ENCODE results near the gene CLCN6. TPM values are rescaled to one million over a fixed set of nuclear protein-coding genes. Genes with fewer than 3 reads are reported as not detected.

CLCN6 gene
- total RNA-seq, 1 donor from 2014 or later, result 30.4 TPM

DNA sequence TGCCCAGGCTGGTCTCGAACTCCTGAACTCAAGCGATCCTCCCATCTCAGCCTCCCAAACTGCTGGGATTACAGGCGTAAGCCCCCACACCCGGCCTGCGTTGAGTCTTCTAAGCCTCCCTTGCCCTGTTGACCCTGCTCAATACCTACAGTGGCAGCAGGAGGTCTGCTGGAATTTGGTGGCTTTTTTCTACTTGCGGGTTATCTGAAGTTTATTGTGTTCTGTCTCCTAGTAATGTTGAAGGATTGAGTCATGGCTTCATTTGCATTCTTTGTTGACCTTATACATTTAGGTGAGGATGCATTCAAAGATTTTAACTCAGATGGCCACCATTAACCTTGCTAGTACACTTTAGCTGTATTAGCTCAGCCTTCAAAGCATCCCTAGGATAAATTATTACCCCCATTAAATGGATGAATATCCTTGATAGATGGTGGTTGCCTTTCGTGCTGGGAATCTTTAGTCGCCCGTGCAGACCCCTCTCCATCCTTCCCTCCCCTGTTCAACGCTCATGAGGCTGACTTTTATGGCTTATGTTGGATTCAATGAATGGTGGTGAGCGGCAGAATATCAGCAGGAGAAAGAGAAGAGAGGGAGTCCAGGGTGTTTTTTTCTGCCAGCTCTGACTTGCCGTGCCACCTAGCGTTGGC is 62.5 kb downstream of the CLCN6 start:
- H3K4me1 Mint-ChIP-seq (ENCODE audit: unreplicated experiment), result no peaks in the 10 kb centered on the region
- peaks cover 21% of the 10 kb centered on the region for H3K27me3 Mint-ChIP-seq (ENCODE audit: unreplicated experiment)
- DNase-seq (ENCODE audit: extremely low spot score, unreplicated experiment), result no peak
- TF ChIP-seq, protein P1, sequence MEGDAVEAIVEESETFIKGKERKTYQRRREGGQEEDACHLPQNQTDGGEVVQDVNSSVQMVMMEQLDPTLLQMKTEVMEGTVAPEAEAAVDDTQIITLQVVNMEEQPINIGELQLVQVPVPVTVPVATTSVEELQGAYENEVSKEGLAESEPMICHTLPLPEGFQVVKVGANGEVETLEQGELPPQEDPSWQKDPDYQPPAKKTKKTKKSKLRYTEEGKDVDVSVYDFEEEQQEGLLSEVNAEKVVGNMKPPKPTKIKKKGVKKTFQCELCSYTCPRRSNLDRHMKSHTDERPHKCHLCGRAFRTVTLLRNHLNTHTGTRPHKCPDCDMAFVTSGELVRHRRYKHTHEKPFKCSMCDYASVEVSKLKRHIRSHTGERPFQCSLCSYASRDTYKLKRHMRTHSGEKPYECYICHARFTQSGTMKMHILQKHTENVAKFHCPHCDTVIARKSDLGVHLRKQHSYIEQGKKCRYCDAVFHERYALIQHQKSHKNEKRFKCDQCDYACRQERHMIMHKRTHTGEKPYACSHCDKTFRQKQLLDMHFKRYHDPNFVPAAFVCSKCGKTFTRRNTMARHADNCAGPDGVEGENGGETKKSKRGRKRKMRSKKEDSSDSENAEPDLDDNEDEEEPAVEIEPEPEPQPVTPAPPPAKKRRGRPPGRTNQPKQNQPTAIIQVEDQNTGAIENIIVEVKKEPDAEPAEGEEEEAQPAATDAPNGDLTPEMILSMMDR (IDR thresholded peaks at IDR 0.05), result no peak
- H3K36me3 Mint-ChIP-seq (ENCODE audit: unreplicated experiment), result no peaks in the 10 kb centered on the region
- no peak overlapping the region for H3K4me3 Mint-ChIP-seq (ENCODE audit: unreplicated experiment)
- H3K27ac Mint-ChIP-seq (ENCODE audit: unreplicated experiment), result no peak overlapping the region
- H3K9me3 Mint-ChIP-seq (ENCODE audit: unreplicated experiment), result no peaks in the 10 kb centered on the region

DNA sequence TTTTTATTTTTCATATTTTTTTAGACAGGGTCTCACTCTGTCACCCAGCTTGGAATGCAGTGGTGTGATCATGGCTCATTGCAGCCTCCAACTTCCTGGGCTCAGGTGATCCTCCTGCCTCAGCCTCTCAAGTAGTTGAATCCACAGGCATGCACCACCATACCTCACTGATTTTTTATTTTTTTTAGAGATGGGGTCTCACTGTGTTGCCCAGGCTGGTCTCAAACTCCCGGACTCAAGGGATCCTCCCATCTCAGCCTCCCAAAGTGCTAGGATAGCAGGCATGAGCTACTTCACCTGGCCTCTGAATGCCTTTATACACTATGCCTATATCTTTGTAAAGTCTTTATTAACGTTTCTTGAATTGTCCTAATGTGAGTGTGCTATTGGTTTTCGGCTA is 63.1 kb downstream of the CLCN6 start:
- TF ChIP-seq, protein P1 (IDR thresholded peaks at IDR 0.05), result no peak
- Mint-ChIP-seq H3K9me3 (ENCODE audit: unreplicated experiment) (no peaks in the 10 kb centered on the region), H3K36me3 (ENCODE audit: unreplicated experiment) (no peaks in the 10 kb centered on the region), H3K4me3 (ENCODE audit: unreplicated experiment) (no peak overlapping the region), H3K27ac (ENCODE audit: unreplicated experiment) (no peak overlapping the region), H3K4me1 (ENCODE audit: unreplicated experiment) (no peaks in the 10 kb centered on the region), H3K27me3 (ENCODE audit: unreplicated experiment) (peaks cover 25% of the 10 kb centered on the region)
- no peak for DNase-seq (ENCODE audit: extremely low spot score, unreplicated experiment)

DNA sequence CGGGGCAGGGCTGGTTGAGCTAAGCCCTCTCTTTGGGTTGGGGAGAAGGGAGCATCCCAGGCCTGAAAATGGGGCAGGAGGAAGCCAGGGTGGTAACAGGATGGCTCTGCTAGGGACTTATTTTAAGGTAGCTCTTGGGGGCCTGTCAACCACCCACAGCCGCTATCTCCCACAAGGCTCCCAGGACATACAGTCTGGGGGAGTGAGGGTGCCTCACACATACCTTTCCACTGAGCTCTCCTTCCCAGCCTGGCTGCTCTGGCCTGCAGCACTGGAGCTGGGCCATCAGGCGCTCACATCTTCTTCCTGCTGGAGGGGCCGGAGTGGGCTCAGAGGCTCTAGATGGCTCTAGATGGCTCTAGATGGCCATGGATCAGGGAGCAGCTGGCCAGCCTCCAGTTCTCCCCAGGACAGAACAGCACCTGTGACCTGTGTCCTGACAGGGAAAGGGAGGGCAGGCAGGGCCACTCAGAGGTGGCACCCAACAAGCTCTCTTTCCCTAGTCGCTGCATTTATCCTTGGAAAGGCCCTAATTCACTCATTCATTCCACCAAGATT is 63.7 kb downstream of the CLCN6 start:
- H3K4me3 Mint-ChIP-seq (ENCODE audit: unreplicated experiment), result no peak overlapping the region
- H3K27me3 Mint-ChIP-seq (ENCODE audit: unreplicated experiment), result peaks cover 23% of the 10 kb centered on the region
- no peaks in the 10 kb centered on the region for H3K4me1 Mint-ChIP-seq (ENCODE audit: unreplicated experiment)
- TF ChIP-seq, protein P1 (IDR thresholded peaks at IDR 0.05), result no peak
- no peak for DNase-seq (ENCODE audit: extremely low spot score, unreplicated experiment)
- no peak overlapping the region for H3K27ac Mint-ChIP-seq (ENCODE audit: unreplicated experiment)
- no peaks in the 10 kb centered on the region for H3K36me3 Mint-ChIP-seq (ENCODE audit: unreplicated experiment)
- H3K9me3 Mint-ChIP-seq (ENCODE audit: unreplicated experiment), result no peaks in the 10 kb centered on the region

DNA sequence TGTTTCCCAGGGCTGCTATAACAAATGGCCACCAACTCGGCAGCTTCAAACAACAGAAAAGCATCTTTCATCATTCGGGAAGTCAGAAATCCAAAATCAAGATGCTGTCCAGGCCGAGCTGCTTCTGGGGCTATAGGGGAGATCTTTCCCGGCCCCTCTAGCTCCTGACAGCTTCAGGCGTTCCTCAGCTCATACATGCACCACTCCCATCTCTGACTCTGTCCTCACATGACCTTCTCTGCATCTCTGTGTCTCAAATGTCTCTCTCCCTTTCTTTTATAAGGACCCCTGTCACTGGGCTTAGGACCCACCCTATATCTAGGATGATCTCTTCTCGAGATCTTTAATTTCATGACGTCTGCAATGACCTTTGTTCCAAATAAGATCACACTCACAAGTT is 66.6 kb downstream of the CLCN6 start:
- Mint-ChIP-seq H3K27ac (ENCODE audit: unreplicated experiment) (no peak overlapping the region), H3K27me3 (ENCODE audit: unreplicated experiment) (peaks cover 27% of the 10 kb centered on the region), H3K9me3 (ENCODE audit: unreplicated experiment) (no peaks in the 10 kb centered on the region), H3K4me1 (ENCODE audit: unreplicated experiment) (no peaks in the 10 kb centered on the region), H3K4me3 (ENCODE audit: unreplicated experiment) (no peak overlapping the region), H3K36me3 (ENCODE audit: unreplicated experiment) (no peaks in the 10 kb centered on the region)
- DNase-seq (ENCODE audit: extremely low spot score, unreplicated experiment), result no peak
- TF ChIP-seq, protein P1 (IDR thresholded peaks at IDR 0.05), result no peak

DNA sequence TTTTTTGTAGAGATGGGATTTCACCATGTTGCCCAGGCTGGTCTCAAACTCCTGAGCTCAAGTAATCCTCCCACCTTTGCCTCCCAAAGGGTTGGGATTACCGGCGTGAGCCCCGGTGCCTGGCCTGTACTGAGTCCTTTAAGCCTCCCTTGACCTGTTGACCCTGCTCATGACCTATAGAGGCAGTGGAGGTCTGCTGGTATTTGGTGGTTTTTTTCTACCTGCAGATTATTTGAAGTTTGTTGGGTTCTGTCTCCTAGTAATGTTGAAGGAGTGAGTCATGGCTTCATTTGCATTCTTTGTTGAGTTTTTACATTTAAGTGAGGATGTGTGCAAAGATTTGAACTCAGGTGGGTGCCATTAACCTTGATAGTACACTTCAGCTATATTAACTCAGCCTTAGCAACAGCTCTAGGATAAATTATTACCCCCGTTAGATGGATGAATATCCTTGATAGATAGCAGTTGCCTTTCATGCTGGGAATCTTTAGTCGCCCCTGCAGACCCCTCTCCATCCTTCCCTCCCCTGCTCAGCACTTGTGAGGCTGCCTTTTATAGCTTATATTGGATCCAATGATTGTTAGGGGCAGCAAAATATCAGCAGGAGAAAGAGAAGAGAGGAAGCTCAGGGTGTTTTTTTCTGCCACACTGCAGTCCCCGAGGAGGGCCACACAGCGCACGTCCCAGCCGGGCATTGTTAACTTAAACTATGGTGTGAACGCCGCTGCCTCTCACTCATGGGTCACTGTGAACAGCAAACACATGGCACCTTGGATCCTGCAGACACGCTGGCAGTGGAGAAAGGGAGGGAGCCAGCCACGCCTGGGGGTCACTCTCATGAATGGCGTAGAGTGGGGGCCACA is 67.6 kb downstream of the CLCN6 start:
- H3K27ac Mint-ChIP-seq (ENCODE audit: unreplicated experiment), result no peak overlapping the region
- peaks cover 27% of the 10 kb centered on the region for H3K27me3 Mint-ChIP-seq (ENCODE audit: unreplicated experiment)
- H3K4me3 Mint-ChIP-seq (ENCODE audit: unreplicated experiment), result no peak overlapping the region
- no peaks in the 10 kb centered on the region for H3K9me3 Mint-ChIP-seq (ENCODE audit: unreplicated experiment)
- H3K36me3 Mint-ChIP-seq (ENCODE audit: unreplicated experiment), result no peaks in the 10 kb centered on the region
- TF ChIP-seq, protein P1 (IDR thresholded peaks at IDR 0.05), result no peak
- no peaks in the 10 kb centered on the region for H3K4me1 Mint-ChIP-seq (ENCODE audit: unreplicated experiment)
- no peak for DNase-seq (ENCODE audit: extremely low spot score, unreplicated experiment)
